Measurements from ENCODE around the gene P2RY8.

The P2RY8 gene, protein sequence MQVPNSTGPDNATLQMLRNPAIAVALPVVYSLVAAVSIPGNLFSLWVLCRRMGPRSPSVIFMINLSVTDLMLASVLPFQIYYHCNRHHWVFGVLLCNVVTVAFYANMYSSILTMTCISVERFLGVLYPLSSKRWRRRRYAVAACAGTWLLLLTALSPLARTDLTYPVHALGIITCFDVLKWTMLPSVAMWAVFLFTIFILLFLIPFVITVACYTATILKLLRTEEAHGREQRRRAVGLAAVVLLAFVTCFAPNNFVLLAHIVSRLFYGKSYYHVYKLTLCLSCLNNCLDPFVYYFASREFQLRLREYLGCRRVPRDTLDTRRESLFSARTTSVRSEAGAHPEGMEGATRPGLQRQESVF

DNA sequence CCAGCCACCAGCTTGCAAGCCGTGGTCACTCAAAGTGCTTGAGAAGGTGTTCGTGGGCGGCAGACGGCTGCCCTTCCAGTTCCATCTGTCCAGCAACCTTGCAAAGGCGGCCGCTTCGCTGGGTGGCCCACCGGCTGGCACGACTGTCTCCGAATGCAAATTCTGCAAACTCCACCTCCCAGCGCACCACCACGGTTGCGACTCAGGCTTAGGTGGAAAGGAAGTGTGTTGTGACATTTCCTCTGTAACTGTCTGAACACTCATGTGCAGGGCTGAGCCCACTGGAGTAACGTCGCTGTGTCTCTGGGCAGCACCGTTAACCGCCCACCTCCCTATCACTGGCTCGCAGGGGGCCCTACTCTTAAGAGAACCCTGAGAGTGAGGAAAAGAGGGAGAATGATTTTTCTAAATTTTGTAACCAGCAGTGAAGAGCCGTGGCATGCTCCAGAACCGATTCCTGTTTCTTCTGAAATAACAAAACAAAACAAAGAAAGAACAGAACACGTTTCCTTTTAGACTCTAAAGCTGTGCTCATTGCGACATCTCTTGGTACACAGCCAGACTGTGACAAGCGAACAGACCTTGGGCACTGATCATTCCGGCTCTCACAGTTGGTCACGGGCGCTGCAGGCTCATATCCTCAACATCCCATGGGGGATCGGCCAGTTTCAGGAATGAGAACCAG, at the start of gene P2RY8:
TSS of gene P2RY8 (minus strand) at position 155 of the 685 bp plus-strand sequence. CDS start 70,627 bp downstream, outside the sequence.
- H3K4me3 ChIP-seq (ENCODE audit: low read length) = no peak within 1 kb of the TSS
- DNase-seq (ENCODE audit: low read depth) = no peak

DNA sequence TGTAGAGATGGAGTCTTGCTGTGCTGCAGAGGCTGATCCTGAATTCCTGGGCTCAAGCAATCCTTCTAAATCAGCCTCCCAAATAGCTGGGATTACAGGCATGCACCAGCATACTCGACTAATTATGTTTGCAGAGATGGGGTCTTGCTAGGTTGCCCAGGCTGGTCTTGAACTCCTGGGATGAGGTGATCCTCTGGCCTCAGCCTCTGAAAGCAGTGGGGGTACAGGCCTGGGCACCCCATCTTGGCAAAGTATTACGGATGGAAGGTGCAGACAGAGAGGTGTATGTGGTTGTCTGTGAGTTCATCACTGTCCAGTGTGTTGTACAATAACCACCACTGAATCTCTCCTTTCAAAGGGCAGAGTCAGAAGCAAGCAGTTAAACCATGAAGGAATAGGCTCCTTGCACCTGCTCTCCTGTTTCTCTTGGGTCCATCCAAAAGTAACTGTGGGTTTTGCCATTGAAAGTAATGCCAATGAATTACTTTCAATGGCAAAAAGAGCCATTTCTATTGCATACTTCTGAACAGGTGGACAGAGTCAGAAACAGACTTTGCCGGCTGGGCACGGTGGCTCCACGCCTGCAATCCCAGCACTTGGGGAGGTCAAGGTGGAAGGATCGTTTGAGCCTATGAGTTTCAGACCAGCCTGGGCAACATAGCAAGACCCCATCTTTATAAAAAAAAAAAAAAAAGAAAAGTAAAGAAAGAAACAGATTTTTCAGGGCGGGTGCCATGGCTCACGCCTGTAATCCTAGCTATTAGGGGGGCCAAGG, 47.4 kb upstream of the P2RY8 start:
- no peak for DNase-seq (ENCODE audit: low read depth)
- TF ChIP-seq, protein P1, sequence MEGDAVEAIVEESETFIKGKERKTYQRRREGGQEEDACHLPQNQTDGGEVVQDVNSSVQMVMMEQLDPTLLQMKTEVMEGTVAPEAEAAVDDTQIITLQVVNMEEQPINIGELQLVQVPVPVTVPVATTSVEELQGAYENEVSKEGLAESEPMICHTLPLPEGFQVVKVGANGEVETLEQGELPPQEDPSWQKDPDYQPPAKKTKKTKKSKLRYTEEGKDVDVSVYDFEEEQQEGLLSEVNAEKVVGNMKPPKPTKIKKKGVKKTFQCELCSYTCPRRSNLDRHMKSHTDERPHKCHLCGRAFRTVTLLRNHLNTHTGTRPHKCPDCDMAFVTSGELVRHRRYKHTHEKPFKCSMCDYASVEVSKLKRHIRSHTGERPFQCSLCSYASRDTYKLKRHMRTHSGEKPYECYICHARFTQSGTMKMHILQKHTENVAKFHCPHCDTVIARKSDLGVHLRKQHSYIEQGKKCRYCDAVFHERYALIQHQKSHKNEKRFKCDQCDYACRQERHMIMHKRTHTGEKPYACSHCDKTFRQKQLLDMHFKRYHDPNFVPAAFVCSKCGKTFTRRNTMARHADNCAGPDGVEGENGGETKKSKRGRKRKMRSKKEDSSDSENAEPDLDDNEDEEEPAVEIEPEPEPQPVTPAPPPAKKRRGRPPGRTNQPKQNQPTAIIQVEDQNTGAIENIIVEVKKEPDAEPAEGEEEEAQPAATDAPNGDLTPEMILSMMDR (conservative IDR thresholded peaks at IDR 0.05; ENCODE audit: low read depth, low read length) = no peak

More for the DNA sequence above, at the start of gene P2RY8:
- TF ChIP-seq, protein P1 (conservative IDR thresholded peaks at IDR 0.05; ENCODE audit: low read depth, low read length) = no peak

DNA sequence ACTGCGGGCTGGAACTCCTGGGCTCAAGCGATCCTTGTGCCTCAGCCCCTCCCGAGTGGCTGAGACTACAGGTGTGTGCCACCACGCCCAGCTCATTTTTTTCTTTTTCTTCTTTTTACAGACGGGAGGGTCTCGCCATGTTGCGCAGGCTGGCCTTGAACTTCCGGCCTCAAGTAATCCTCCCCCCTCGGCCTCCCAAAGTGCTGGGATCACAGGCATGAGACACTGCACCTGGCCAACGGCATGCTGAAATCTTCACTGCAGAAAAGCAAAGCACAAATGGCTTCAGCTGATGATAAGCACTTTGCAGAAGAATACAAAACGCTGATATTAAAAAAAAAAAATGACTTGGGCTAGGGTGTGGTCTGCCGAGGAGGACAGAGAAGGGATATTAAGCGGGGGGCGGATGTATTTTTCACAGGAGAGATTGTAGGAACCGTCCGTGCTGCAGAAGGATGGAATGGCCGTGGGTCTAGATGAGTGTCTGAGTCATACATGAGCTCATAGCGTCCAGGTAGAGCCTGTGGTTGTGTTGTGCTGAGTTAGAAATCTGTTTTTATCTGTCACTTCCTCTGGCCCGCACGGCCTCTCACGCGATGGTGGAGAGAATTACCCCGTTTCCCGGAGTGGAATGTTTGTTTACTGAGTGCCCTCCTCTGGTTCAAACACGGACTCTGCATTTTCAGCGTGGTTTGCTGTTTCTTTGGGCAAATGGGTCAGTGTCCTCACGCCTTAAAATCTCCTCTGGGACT, 45.9 kb upstream of the P2RY8 start:
- no peak for DNase-seq (ENCODE audit: low read depth)
- no peak overlapping the region for H3K4me3 ChIP-seq (ENCODE audit: low read length)
- TF ChIP-seq, protein P1 (conservative IDR thresholded peaks at IDR 0.05; ENCODE audit: low read depth, low read length) = no peak

More for the DNA sequence above, 47.4 kb upstream of the P2RY8 start:
- no peak overlapping the region for H3K4me3 ChIP-seq (ENCODE audit: low read length)

DNA sequence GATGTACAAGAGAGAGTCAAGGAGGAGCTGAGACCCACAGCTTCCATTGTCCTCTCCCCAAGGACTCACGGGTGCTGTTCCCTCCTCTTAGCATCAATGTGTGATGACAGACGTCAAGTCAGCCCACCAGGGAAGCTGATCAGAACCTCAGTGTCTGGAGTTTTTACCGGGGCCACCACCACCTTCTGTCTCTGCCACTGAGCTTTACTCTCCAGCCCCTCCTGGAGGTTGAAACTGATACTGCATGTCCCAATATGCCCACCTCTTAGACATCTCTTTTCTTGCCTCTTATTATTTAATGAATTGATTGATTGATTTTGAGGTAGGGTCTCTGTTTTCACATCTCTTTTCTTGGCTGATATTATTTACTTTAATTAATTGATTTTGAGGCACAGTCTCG, 44.1 kb upstream of the P2RY8 start:
- no peak overlapping the region for H3K4me3 ChIP-seq (ENCODE audit: low read length)
- DNase-seq (ENCODE audit: low read depth) = no peak
- TF ChIP-seq, protein P1 (conservative IDR thresholded peaks at IDR 0.05; ENCODE audit: low read depth, low read length) = peak; percentile 69

DNA sequence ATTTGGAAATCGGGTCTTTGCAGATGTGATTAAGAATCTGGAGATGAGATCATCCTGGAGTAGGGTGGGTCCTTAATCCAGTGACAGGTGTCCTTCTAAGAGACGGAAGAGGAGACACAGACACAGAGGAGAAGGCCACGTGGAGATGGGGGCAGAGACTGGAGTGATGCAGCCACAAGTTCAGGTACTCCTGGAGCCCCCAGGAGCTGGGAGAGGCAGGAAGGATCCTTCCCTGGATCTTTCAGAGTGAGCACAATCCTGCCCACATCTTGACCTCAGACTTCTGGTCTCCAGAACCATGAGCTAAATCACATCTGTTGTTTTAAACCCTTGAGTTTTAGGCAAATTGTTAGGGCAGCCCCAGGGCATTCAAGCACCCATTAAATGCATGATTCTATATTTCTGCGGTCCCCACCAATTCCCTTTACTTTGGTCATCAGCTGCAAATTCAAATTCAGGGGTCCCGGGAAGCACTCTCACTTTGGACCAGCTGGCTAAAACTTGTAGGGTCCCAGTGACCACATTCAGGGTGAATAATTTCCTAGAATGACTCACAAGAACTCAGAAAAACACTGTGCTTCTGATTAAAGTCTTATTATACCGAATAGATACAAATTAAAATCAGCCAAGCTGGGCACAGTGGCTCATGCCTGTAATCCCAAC, 41.7 kb upstream of the P2RY8 start:
- no peak for DNase-seq (ENCODE audit: low read depth)
- no peak overlapping the region for H3K4me3 ChIP-seq (ENCODE audit: low read length)
- TF ChIP-seq, protein P1 (conservative IDR thresholded peaks at IDR 0.05; ENCODE audit: low read depth, low read length) = no peak

DNA sequence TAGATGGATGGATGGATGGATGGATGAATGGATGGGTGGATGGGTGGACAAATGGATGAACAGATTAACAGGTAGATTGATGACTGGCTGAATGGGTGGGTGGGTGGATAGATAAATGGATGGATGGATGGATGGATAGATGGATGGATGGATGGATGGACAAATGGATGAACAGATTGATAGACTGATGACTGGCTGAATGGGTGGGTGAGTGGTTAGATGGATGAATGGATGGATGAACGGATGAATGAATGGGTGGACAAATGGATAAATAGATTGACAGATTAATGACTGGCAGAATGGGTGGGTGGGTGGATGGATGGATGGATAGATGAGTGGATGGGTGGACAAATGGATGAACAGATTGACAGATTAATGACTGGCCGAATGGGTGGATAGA, 40.9 kb upstream of the P2RY8 start:
- TF ChIP-seq, protein P1 (conservative IDR thresholded peaks at IDR 0.05; ENCODE audit: low read depth, low read length) = no peak
- no peak overlapping the region for H3K4me3 ChIP-seq (ENCODE audit: low read length)
- DNase-seq (ENCODE audit: low read depth) = no peak

Data from retinal pigment epithelial cell (primary cell).